GM18951 (cell line): ENCODE measurements around the gene BORCS6.

ENCODE experiments used
- POLR2A ChIP-seq: IDR thresholded peaks from 4 replicates; pipeline ENCODE4 v1.6.1; 2011; ENCODE audit warnings: mild to moderate bottlenecking; ENCODE audit not compliant: insufficient read length, insufficient read depth; ENCODE audit errors: extremely low read depth
- in situ Hi-C: fragments of 300-500 bp; cut with MboI; formaldehyde crosslinking; loops from one replicate; pipeline ENCODE4 v1.12.0; 2022; ENCODE audit warnings: low sequenced_read_pairs, mixed read lengths, inconsistent platforms; ENCODE audit not compliant: unreplicated experiment

BORCS6 gene

GRCh38 chr17:8189711-8190477 is at the start of gene BORCS6:
Gene BORCS6, minus strand, starts transcription at chr17:8190180. Its CDS starts 40 bp downstream, at chr17:8190140.
- in situ Hi-C loops, result no loop called here
- TF ChIP-seq POLR2A, result peak; percentile 85

DNA sequence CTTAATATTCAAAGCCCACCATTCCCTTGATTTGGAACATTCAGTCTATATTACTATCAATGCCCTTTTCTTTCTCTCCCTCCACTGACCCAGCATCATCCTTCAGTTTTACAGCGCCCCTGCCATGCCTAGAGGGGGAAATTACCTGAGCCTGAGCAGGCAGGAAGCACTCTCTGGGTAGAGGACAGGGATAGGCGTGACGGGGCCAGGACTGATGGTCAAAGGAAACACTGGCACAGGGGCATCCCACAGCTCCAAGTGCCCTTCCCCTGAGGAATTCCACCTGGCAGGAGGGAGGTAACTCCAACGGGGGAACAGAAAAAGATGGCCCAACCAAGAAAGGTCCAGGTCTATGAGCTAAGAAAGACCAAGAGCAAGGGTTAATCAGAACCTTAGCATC is 47.9 kb upstream of the BORCS6 start:
- TF ChIP-seq POLR2A, result no peak
- in situ Hi-C loops, result no loop called here

GRCh38 chr17:8237175-8237574 is 47.2 kb upstream of the BORCS6 start:
- no peak for TF ChIP-seq POLR2A
- in situ Hi-C loops, result no loop called here

DNA sequence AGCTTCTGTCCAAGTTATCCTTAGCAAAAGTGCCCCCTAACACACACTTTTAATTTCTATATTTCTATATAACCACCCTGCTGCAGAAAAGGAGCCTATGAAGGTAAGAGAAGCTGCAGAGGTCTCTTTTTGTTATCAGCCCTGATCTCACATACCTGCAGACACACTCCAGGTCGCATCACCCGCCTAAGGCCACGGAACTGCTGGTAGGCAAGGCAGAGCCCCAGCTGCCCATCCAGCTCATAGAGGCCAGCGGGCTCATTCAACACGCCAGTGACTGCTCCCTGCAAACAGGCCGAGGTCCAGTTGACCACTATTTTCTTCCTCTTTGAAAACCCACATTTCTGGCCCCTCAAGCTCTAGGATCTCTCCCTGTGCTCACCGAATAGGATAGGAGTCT is 45.7 kb upstream of the BORCS6 start:
- no peak for TF ChIP-seq POLR2A
- in situ Hi-C loops, result no loop called here

DNA sequence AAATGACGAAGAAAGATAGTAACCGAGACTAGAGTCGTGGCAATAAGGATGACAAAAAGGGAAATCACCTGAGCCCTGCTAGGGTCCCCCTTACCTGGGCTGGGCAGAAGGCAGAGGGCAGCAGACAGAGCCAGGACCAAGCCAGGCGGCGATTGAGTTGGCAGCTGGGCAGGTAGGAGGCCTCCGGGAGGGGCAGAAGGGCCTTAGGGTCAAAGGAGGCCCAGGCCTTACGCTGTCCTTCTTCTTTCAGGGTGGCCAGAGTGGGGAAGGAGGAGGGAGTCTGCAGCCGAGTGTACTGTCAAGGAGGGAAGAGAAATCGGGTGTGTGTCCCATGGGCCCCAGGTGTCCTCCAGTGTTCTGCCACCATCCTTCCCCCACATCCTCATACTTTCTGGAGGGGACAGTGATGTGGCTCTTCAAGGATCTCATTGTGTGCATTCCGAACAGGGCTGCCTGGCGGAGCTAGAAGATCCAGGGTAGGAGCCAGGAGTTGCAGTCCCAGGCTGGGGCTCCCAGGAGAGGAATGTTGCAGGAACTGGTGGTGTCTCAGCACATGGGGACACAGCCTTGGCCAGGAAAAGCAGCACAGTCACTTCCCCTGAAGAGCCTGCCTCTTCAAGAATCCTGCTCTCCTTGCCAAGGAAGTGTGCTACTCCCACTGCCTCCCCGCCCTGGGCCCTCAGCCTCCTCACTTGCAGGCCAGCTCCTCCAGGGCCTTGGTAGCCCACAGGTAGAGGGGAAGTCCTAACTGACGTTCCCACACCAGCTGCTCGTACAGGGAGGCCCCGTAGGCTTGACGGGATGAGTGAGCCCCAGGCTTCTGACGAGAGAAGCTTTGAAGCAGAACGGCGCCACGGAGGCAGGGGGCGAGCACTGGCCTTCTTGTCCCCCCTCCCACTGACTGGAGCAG is 44.6 kb upstream of the BORCS6 start:
- no peak for TF ChIP-seq POLR2A
- in situ Hi-C loops, result no loop called here

DNA sequence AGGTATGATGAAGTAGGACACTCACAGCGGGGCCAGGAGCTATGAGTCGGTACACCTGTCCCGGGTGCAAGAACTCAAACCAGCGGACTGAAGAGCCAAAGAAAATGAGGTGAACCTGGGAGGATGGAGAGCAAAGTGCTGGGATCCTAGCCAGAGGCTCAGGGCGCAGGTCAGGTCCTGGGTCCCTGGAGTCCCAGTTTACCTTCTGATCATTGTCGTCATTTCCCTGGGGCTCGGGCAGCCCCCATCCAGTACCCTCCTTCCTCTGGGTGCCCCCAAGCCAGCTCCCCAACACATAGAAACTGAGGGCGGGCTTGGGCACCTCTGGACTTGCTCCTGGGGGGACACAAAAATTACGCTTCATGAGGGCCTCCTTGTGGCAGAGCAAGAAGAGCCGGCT is 41.7 kb upstream of the BORCS6 start:
- TF ChIP-seq POLR2A, result no peak
- in situ Hi-C loops, result no loop called here

DNA sequence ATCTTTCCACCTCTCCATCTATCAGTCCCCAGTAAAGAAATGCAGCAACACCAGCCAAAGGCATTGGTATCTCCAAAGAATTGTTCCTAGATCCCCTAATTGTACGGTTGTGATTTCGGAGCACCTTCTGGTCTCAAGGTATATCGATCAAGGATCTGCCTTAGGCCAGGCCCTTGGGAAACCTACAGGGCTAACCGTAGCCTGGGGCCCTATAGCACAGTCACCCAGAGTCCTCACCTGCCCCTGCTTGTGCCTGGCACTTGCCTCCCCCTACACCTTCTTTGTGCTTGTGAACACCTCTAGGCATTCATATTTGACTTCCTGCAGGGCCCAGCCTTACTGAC is 37.2 kb upstream of the BORCS6 start:
- no peak for TF ChIP-seq POLR2A
- in situ Hi-C loops, result no loop called here

- no peak for TF ChIP-seq POLR2A
- in situ Hi-C loops, result no loop called here
Observed at GRCh38 chr17:8226536-8227237, 36.7 kb upstream of the BORCS6 start.

DNA sequence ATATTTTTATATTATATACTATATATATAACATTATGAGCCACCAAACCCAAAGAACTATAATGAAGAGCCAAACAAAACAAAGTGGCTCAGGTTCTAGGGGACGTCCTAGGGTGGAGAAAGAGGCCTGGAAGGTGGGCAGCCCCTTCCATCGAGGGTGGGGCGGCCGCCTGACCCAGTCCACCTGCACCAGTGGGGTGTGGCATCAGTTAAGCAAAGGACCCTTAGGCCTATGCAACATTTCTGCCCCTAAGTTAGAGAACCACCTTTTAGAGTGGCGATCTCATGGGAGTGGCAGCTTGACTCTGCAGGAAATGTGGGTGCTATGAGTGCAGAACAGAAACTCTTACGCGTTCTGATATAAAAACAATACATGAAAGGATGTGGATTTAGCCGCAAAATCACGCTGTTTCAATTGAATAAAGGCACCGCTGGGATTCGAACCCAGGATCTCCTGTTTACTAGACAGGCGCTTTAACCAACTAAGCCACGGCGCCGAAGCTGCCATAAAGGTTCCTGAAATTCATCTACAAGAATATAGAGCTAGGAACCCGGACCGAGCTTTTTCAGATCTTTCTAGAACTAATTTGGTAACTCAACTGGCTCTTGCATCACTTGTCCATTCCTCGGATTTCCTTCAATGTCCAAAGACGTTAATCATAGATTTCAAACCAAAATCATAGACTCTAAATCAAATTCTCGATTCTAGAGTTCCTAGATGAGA is 36.0 kb upstream of the BORCS6 start:
- TF ChIP-seq POLR2A, result no peak
- in situ Hi-C loops, result no loop called here

- TF ChIP-seq POLR2A, result no peak
- in situ Hi-C loops, result no loop called here
Observed at GRCh38 chr17:8224891-8225812, 35.2 kb upstream of the BORCS6 start.

- in situ Hi-C loops, result no loop called here
- no peak for TF ChIP-seq POLR2A
Observed at GRCh38 chr17:8223356-8224126, 33.6 kb upstream of the BORCS6 start.
